GM20431 (cell line): ENCODE results near the gene GRIK4.
"Not testable (repeated sequence)": the region's sequence is repeated elsewhere in the genome, so short reads cannot be mapped to it uniquely, and the experiment has no call there.

Experiments
- in situ Hi-C: fragments of 300-500 bp; cut with MseI, MboI; formaldehyde crosslinking; loops from one replicate; pipeline ENCODE4 v1.15.0; 2020; ENCODE audit warnings: low sequenced_read_pairs; ENCODE audit not compliant: unreplicated experiment

The GRIK4 gene

DNA sequence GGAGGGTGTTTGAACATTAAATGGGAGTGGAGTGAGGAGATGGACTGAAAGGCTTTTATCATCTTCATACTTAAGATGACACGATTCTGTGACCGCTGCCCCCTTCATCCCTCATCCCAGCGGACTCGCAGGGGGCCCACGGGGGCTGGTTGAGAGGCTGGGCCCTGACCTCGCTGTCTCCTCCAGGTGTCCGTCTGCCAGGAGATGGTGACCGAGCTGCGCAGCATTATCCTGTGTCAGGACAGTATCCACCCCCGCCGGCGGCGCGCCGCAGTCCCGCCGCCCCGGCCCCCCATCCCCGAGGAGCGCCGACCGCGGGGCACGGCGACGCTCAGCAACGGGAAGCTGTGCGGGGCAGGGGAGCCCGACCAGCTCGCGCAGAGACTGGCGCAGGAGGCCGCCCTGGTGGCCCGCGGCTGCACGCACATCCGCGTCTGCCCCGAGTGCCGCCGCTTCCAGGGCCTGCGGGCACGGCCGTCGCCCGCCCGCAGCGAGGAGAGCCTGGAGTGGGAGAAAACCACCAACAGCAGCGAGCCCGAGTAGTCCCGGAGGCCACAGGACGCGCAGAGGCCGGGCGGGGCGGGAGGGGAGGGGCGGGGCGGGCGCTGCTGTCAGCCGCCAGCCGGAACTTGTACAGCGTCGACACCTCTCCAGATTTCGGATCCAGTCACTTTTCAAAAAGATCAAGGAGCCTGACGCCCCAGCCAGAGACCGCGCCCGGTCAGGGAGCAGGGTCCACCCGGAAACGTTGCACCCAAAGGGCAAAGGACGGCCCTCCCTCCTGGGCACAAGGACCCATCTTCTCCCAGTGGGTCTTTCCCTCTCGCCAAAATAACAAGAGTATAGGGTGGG is 474.4 kb downstream of the GRIK4 start:
- in situ Hi-C loops, result no loop called here

DNA sequence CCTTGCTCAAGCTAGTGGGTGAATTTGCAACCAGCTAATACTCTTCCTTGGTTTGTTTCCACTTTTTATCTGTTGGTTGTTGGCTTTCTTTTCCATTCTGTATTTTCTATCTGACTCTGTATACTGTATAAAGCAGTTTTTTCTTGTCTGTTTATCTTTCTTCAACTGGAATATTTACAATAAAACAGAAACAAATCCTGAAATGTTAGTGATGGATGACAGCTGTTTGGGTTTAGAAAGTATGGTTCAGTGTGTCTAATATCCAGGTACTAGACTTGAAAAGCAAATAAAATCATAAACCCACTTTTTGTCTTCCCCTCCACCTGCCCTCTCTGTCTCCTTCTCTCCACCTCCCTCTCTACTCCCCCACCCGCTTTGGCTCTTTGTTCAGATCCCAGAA is 477.1 kb downstream of the GRIK4 start:
- in situ Hi-C loops, result no loop called here

DNA sequence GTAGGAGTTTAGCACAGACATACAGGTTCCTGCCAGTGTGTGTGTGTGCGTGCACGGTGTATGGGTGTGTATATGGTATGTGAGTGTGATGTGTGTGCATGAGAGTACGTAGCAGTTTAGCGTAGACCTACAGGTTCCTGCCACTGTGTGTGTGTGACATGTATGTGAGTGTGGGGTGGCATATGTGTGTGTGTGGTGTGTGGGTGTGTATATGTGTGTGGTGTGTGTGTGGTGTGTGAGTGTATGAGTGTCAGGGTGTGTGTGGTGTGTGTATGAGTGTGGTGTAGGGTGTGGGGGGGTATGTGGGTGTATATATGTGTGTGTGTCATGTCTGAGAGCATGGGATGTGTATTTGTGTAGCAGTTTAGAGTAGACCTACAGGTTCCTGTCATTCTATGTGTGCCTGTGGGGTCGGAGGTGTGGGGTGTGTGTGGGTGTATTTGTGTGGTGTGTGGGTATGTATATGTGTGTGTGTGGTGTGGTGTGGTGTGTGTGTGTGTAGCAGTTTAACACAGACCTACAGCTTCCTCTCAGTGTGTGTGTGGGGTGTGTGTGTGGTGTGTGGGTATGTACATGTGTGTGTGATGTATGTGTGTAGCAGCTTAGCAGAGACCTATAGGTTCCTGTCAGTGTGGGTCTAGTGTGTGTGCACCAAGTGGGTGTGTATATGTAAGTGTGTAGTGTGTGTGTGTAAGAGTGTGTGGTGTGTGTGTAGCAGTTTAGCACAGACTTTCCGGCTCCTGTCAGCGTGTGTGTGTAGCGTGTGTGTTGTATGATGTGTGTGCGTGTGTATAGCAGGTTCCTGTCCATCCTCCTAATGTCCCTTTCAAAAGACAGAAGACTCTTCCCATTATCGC is 480.5 kb downstream of the GRIK4 start:
- in situ Hi-C loops, result no loop called here

DNA sequence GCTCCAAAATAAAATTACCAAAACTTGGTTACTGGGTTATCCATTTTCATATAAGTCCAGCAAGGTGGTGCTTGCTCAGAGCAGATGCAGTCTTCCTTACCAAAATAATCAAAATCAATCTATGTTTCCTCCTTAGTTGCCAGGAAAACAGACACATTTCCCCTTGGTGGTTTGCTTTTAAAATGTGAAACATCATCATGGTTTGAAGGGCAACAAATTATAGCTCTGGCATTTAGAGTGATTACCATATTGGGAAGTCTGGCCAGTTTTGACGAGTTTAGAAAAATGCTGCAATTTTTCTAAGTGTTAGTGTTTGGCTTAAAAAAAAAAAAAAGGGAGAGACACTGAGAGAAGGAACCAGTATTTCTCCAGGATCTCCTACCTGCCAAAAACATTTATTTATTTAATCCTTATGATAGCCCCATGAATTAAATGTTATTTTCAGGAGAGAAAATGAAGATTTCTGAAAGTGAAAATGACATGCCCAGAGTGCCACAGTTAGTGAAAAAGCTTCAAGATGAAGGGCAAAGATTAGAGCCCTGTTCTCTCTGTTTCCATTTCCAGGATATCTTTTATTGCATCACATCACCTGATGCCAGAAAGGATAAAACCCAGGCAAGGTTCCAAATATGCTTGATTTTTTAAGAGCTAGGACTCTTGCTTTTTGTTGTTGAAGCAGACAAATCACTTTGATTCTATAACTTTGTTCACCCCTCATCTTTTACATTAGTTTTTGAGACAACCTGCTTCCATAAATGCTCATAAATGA is 482.7 kb downstream of the GRIK4 start:
- in situ Hi-C loops, result no loop called here

DNA sequence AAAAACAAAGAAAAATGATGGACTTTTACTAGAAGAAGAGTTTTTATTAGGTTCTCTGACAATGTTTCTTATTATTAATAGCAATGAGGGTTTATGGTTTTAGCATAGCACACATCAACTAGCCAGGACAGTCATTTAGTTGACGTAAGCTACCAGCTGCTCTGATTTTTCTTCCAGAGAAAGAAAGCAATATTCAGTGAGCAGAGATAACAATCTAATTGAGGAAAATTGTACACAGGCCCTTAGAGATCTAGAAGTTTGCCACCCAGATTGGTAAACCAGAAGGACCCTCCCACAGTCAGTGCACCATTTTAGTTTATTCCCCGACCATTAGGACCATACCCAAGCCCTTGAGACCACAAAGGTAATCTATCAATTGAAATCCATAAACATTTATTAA is 483.6 kb downstream of the GRIK4 start:
- in situ Hi-C loops, result no loop called here

DNA sequence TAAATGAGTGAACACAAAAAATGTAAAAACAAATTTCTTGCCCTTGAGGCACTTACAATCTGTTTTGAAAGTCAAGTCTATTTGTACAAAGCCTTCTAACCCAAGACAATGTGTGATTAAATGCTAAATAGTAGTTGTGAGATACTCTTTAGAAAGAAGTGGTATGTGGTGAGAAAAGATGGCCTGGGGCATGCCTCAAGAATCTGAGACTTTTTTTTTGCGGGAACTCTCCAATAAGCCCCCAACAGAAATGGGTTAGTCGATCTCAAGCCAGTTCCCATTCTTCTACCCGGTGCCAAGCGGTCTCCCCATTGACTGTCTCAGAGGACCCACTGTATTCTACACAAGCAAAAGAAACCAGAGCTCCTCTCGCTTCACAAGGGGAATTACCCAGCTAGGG is 485.4 kb downstream of the GRIK4 start:
- in situ Hi-C loops, result no loop called here

DNA sequence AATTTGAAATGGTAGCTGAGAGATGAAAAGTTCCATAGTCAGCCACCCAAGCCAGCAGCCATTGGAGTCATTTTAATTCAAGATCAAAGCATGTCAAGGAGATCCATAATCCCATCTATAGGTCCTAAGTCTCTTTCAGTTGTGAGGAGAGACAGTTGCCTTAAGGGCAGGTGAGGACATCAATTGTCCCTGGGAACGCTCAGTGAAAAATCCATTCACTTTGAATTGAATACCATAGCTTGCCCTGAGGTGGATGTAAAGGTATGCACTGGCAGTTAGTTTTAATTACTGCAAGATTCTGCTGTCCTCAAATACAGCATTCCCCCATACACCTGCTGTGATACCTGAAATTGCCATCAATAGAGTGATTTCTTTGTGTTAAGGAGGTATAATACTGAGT is 487.0 kb downstream of the GRIK4 start:
- in situ Hi-C loops, result no loop called here

DNA sequence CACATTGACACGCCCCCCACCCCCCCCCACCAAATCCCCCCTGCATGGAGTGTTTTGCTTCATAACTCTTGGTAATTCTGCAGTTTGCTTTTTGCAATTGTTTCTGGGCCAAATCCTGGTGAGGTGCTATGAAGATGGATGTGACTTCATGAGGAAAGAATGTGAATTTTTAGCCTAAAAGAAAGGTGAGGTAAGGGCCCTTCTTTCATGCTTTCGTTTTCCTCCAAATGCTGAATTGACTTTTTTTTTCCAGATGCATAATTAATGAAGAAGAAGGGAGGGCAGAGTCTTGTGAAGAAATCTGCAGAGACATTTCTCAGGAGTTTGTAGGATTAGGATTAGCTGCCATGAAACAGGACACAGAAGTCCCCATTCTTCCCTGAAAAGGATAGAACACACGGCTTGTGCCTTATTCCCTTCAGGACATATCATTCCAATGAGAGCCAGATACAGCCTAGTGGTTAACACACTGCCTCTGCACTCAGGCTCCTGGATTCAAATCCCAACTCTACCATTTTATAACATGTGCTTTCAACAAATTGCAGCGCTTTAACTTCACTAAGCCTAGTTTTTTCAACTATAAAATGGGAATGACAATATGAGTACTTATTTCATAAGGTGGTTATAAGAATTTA is 492.8 kb downstream of the GRIK4 start:
- in situ Hi-C loops, result no loop called here

DNA sequence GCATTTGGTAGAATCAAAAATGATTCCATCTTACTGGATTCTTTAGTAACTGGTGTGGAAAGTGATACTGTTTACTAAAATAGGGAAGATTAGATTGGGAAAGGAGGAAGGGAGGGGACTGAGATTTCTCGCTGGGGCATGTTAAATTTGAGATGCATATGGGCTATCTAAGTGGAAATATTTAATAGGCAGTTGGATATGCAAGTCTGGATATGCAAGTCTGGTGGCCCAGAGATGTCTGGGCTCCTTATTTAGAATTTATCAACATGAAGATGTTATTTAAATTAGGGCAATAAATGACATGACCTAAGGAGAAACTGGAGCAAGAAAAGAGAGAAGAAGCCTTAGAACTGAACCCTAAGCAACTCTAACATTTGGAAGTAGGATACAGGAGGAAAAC is 495.4 kb downstream of the GRIK4 start:
- in situ Hi-C loops, result no loop called here

DNA sequence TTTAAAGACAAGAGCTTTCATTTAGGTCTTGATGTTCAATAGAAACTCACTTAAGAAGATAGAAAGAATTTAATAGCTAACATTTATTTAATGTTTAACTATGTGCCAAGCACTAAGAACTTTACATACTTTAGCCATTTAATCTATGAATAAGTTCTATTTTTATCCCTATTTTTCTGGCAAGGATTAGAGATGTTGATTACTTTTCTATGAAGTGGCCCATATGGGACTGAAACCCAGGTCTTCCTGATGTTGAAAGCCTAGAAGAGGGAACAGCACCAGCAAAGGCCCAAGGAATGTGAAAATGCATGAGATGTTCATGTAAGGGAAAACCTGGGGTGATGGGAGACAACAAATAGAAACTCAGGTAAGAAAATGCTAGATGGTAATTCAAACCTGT is 497.0 kb downstream of the GRIK4 start:
- in situ Hi-C loops, result no loop called here

DNA sequence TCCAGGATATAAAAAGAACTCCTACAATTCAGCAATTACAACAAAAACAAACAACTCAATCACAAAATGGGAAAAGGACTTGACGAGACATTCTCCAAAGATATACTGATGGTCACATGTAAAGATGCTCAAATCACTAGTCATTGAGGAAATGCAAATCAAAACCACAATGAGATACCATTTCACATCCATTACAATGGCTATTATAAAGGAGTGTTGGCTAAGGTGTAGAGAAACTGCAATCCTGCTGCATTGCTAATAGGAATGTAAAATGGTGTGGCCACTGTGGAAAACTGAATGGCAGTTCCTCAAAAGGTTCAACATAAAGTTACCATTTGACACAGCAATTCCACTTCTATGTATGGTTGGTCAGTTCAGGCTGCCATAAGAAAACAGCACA is 500.5 kb downstream of the GRIK4 start:
- in situ Hi-C loops, result no loop called here

DNA sequence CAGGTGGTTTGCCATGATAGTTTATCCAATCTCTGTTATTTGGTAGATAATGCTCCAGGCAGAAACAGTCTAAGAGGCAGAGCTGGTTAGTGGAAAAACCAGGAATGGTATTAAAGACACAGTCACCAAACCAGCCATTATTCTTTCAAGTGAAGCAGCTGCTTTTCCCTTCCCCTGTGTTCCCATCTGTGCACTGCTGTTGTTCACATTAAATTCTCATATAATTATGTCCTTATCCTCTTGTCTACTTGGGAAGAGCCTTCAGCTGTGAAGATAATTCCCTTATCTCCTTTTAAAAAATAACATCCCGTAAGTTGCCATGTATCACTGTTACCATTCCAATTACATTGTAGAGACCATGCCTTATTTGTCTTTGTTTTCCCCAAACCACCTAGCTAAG is 507.2 kb downstream of the GRIK4 start:
- in situ Hi-C loops, result no loop called here

DNA sequence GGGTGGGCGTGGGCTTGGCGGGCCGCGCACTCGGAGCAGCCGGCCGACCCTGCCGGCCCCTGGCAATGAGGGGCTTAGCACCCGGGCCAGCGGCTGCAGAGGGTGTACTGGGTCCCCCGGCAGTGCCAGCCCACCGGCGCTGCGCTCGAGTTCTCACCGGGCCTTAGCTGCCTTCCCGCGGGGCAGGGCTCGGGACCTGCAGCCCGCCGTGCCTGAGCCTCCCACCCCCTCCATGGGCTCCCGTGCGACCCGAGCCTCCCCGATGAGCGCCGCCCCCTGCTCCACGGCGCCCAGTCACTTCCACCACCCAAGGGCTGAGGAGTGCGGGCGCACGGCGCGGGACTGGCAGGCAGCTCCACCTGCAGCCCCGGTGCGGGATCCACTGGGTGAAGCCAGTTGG is 510.2 kb downstream of the GRIK4 start:
- in situ Hi-C loops, result not testable (repeated sequence)

DNA sequence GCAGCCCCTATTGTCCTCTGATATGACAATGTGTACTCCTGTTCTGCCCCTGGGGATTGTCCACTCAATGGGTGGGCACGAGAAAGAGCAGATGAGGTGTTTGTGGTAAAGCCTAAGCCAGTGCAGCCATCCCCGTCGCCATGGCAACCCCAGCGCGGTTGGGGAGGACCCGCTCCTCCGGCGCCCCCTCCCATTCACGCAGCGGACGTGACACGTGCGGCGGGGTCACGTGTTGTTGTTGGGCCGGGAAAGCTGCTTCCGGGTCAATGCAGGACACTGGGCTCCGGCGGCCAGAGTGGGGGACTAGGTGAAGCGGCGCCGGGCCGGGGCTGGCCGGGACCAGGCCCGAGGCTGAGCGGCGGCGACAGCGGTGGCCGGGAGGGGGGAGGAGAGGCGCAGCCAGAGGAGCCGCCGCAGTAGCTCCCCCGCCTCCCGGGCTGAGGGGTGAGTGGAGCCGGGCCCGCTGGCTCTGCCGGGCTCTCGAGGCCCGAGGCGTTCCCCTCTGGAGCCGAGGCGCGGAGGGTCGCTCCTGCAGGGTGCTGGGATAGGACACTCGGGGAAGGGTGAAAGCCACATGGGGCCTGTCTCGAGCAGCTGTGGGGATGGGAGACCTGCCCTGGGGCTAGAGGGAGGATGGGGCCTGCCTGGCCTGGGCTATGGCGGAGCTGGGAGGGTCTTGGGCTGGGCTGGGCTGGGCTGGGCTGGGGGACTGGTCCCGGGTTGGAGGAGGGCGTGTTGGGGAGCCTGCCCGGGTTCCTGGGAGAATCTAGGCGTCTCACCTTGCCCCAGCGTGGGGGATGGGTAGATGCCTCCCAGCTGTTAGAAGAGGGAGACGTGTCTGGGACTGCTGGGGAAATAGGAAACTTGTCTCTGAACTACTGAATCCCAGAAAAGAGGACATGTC is 512.6 kb downstream of the GRIK4 start, which contains the start of gene TBCEL:
TBCEL (plus strand) TSS at position 255 of the 904 bp plus-strand sequence. CDS start 21,589 bp downstream, outside the sequence.
- in situ Hi-C loops, result no loop called here

DNA sequence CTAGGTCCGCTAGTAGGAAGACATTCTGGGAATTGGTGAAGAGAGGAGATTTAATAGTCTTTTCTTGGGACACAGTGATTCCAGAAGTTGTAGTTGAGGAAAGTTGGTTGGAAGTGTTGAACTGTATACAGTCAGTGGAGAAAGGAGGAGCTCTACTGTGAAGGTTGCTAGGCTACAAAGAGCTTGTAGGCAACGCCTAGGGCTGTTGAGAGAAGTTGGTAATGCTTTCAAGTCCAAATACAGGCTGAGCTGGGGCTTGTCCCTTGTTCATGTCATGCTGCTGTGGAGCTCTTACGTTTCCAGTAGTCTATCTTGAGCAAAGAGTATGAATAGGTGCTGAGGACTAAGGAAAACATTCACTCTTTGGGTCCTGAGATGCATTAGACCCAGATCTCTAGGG is 513.4 kb downstream of the GRIK4 start:
- in situ Hi-C loops, result no loop called here

DNA sequence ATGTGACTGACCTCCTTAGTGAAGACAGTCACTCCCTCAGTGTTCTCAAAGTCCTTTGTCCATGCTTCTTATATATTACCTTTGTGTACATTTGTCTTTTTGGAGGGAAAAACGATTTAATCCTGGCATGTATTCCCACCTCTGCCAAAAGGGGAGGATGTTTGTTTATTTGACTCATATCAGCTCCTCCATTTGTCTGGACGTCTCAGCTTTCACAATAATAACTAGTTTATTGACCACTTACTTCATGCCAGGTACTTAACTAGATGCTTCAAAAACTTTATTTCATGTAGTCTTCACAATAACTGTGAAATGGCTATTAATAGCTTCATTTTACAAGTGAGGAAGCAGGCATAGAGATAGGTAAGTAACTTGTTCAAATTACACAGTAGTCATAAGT is 517.6 kb downstream of the GRIK4 start:
- in situ Hi-C loops, result no loop called here

DNA sequence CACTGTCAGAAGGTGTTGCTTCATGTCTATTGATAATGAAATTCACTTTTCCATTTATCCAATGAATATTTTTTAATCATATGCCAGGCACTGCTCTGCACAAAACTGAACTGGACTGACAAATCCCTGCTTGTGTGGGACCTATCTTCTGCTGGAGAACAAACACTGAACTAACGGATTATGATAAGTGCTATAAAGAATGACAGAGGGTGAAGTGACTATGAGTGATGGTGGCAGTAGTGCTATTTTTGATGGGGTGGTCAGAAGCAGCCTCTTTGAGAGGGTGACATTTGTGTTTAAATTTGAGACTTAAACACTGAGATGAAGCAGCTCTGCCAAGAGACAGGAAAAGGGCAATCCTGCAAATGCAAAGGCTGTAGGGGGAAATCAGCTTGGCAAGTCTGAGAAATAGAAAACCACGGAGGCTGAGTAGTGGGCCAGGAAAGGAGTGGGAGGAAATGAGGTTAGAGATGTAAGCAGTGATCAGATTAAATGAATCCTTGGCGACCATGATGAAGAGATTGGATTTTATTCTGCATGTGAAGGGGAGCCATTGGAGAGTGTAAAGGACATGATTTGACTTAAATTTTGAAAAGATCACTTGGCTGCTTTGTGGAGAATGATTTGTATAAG is 518.4 kb downstream of the GRIK4 start:
- in situ Hi-C loops, result no loop called here

DNA sequence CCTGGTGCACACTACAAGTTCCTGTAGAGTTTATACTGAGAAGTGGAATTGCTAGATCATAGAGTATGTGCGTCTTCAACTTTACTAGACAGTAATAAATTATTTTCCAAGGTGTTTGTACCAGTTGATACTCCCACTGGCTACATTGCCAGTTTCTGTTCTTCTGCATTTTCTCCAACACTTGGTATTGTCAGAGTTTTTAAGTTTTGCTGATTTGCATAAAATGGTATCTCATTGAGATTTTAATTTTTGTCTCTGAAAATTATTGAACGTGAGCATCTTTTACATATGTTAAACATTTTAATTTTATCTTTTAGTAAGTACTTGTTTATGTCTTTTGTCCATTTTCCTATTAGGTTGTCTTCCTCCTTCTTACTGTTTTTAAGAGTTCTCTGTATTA is 519.6 kb downstream of the GRIK4 start:
- in situ Hi-C loops, result no loop called here

DNA sequence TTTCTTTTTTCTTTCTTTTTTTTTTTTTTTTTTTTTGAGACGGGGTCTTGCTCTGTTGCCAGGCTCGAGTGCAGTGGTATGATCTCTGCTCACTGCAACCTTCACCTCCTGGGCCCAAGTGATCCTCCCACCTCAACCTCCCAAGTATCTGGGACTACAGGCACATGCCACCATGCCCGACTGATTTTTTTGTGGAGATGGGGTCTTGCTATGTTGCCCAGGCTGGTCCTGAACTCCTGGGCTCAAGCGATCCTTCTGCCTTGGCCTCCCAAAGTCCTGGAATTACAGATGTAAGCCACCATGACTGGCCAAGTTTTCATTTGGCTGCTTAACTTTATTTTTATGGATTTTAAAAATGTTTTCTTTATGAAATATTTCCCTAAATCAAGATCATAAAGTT is 520.1 kb downstream of the GRIK4 start:
- in situ Hi-C loops, result not testable (repeated sequence)
